GM12878 (cell line): ENCODE data around the gene MAGEB17. TPM values are rescaled to one million over a fixed set of nuclear protein-coding genes. Genes with fewer than 3 reads are reported as not detected.
A peak's percentile ranks its signal among the peaks of the same experiment; 100 is the strongest.

Experiments used
- ATF2 ChIP-seq: IDR thresholded peaks from 2 replicates; pipeline ENCODE4 v1.6.1; 2012; ENCODE audit warnings: low read length, inconsistent platforms
- BMI1 ChIP-seq: fragments of 450-650 bp; IDR thresholded peaks from 2 replicates; pipeline ENCODE4 v1.6.1; 2016; ENCODE audit warnings: mild to moderate bottlenecking, moderate library complexity, borderline replicate concordance
- CEBPZ ChIP-seq: fragments of 150-350 bp; IDR thresholded peaks from 2 replicates; pipeline ENCODE4 v1.6.1; 2016; ENCODE audit warnings: low read depth, low read length
- EGR1 ChIP-seq, 2 experiments: IDR thresholded peaks; 1 replicate in 1 of 2; 2 replicates in 1 of 2; pipeline ENCODE4 v1.6.1; 2011 to 2012; ENCODE audit warnings: low read depth in 2 of 2, low read length in 2 of 2, borderline replicate concordance in 1 of 2, mild to moderate bottlenecking in 1 of 2, moderate library complexity in 1 of 2
- ESRRA ChIP-seq: IDR thresholded peaks from 2 replicates; pipeline ENCODE4 v1.6.1; 2012; ENCODE audit warnings: mild to moderate bottlenecking, low read length, improper control_type of control experiment
- HDAC2 ChIP-seq: fragments of 200-600 bp; sonication (generic); IDR thresholded peaks from 2 replicates; pipeline ENCODE4 v1.6.1; 2017
- IKZF1 ChIP-seq: fragments of 450-650 bp; conservative IDR thresholded peaks from 2 replicates; pipeline ENCODE4 v1.6.1; 2017; ENCODE audit warnings: antibody characterized with exemption, mild to moderate bottlenecking
- IKZF2 ChIP-seq, 2 experiments: fragments of 450-650 bp; IDR thresholded peaks; 2 replicates each; pipeline ENCODE4 v1.6.1; 2017; ENCODE audit warnings: mild to moderate bottlenecking in 2 of 2, moderate library complexity in 2 of 2
- IRF4 ChIP-seq: IDR thresholded peaks from 2 replicates; pipeline ENCODE4 v1.6.1; 2011; ENCODE audit warnings: low read depth, low read length
- KAT2A ChIP-seq: conservative IDR thresholded peaks from 2 replicates; pipeline ENCODE4 v1.6.1; 2011; ENCODE audit warnings: low read depth, low read length; ENCODE audit not compliant: control insufficient read depth
- NFXL1 ChIP-seq: fragments of 450-650 bp; IDR thresholded peaks from 2 replicates; pipeline ENCODE4 v1.6.1; 2017; ENCODE audit warnings: antibody characterized with exemption, mild to moderate bottlenecking, borderline replicate concordance
- NFYB ChIP-seq: IDR thresholded peaks from 2 replicates; pipeline ENCODE4 v1.6.1; 2011; ENCODE audit warnings: low read depth, mild to moderate bottlenecking, low read length, improper control_type of control experiment, moderate library complexity; ENCODE audit not compliant: insufficient read depth
- POU2F2 ChIP-seq: IDR thresholded peaks from 3 replicates; pipeline ENCODE4 v1.6.1; 2011; ENCODE audit warnings: low read depth, mild to moderate bottlenecking, low read length, borderline replicate concordance
- RAD21 ChIP-seq: IDR thresholded peaks from 2 replicates; pipeline ENCODE4 v1.6.1; 2011; ENCODE audit warnings: mild to moderate bottlenecking, low read depth, low read length, moderate library complexity; ENCODE audit not compliant: insufficient read depth
- RAD51 ChIP-seq: fragments of 450-650 bp; IDR thresholded peaks from 2 replicates; pipeline ENCODE4 v1.6.1; 2016; ENCODE audit warnings: moderate library complexity, mild to moderate bottlenecking, inconsistent platforms
- RFX5 ChIP-seq: IDR thresholded peaks from 2 replicates; pipeline ENCODE4 v1.6.1; 2011; ENCODE audit warnings: low read depth, low read length, improper control_type of control experiment
- SMAD5 ChIP-seq: IDR thresholded peaks from 2 replicates; pipeline ENCODE4 v1.6.1; 2016; ENCODE audit warnings: antibody characterized with exemption, low read depth
- SMC3 ChIP-seq: IDR thresholded peaks from 2 replicates; pipeline ENCODE4 v1.6.1; 2011; ENCODE audit warnings: low read length, improper control_type of control experiment, borderline replicate concordance
- SRF ChIP-seq, 2 experiments: IDR thresholded peaks; 2 replicates each; pipeline ENCODE4 v1.6.1; 2011; ENCODE audit warnings: low read depth in 2 of 2, low read length in 2 of 2, mild to moderate bottlenecking in 1 of 2, moderate library complexity in 1 of 2
- TCF7 ChIP-seq: IDR thresholded peaks from 2 replicates; pipeline ENCODE4 v1.6.1; 2014; ENCODE audit warnings: antibody characterized with exemption, borderline replicate concordance
- ZNF207 ChIP-seq: fragments of 450-650 bp; IDR thresholded peaks from 2 replicates; pipeline ENCODE4 v1.6.1; 2014; ENCODE audit warnings: antibody characterized with exemption, mild to moderate bottlenecking, borderline replicate concordance
- ZNF274 ChIP-seq: IDR thresholded peaks from one replicate; pipeline ENCODE4 v1.8.0; 2011; ENCODE audit not compliant: insufficient read length, insufficient read depth
- ZZZ3 ChIP-seq: IDR thresholded peaks from 2 replicates; pipeline ENCODE4 v1.6.1; 2011; ENCODE audit warnings: low read depth; ENCODE audit not compliant: control insufficient read depth, insufficient read length
- polyA plus RNA-seq, 11 experiments: library from polyadenylated mRNA; depleted of rRNA in 4 of 11; unstranded in 6 of 11; stranded (reverse) in 5 of 11; fragments of >200 nt; fragmentation: Nextera tagmentation in 4 of 11; fragmentation: Illumina TruSeq in 1 of 11; extraction: Ambion mirVana in 4 of 11; extraction: Trizol in 1 of 11; gene quantifications; 1 replicate in 1 of 11; 2 replicates in 10 of 11; pipeline versions ENCODE4 v1.2.1 to v1.2.3, GENCODE V29; 2011 to 2016; ENCODE audit warnings: inconsistent platforms in 2 of 11, missing spikeins in 2 of 11, low read depth in 1 of 11
- total RNA-seq, 4 experiments: library from RNA; depleted of rRNA in 3 of 4; stranded (reverse); fragments of >200 nt in 3 of 4; fragmentation: Illumina TruSeq in 1 of 4; extraction: Trizol in 1 of 4; gene quantifications; 2 replicates each; pipeline versions ENCODE4 v1.2.1 to v1.2.3, GENCODE V29; 2013 to 2021
- TF ChIP-seq, protein P1 (sequence below): IDR thresholded peaks from 2 replicates; pipeline ENCODE4 v1.6.1; 2011; ENCODE audit warnings: borderline replicate concordance, low read depth, mild to moderate bottlenecking, moderate library complexity, low read length; ENCODE audit not compliant: insufficient read depth, poor library complexity, severe bottlenecking
- TF ChIP-seq, protein P2 (sequence below): fragments of 150-350 bp; IDR thresholded peaks from 2 replicates; pipeline ENCODE4 v1.6.1; 2014; ENCODE audit warnings: mild to moderate bottlenecking, low read depth, low read length

The MAGEB17 gene
- total and polyA plus RNA-seq, 10 of the 15 experiments (the other 5 are each of a cell fraction or from before 2014, with no cell fraction given) = 0.05 to 0.21 TPM; not detected in 8

DNA sequence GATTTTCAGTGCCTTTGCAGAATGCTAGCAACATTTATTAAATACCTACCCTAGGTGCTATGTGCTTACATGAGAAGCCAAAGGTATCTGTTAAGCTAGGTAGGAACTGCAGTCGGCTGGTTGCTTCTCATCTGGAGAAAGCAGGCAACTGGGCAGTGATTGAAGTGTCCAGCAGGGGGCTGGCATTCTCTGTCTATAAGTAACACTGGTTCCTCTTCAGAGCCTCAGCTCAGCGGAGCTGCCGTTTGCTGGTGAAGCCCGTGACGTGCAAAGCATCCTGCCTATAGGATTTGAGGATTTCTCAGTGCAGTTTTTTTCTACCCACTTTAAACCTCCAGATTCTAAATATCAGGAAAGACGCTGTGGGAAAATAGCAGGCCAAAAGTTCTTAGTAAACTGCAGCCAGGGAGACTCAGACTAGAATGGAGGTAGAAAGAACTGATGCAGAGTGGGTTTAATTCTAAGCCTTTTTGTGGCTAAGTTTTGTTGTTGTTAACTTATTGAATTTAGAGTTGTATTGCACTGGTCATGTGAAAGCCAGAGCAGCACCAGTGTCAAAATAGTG, 44.0 kb upstream of the MAGEB17 start, which contains the start of gene GRPR (continued):
- peak; percentile 73; the same call in 1 of the 2 replicates for TF ChIP-seq NFYB
- TF ChIP-seq ZNF274 = no peak
- TF ChIP-seq, protein P1, sequence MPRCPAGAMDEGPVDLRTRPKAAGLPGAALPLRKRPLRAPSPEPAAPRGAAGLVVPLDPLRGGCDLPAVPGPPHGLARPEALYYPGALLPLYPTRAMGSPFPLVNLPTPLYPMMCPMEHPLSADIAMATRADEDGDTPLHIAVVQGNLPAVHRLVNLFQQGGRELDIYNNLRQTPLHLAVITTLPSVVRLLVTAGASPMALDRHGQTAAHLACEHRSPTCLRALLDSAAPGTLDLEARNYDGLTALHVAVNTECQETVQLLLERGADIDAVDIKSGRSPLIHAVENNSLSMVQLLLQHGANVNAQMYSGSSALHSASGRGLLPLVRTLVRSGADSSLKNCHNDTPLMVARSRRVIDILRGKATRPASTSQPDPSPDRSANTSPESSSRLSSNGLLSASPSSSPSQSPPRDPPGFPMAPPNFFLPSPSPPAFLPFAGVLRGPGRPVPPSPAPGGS = no peak
- TF ChIP-seq NFXL1 = no peak
- no peak for TF ChIP-seq TCF7
- no peak for TF ChIP-seq CEBPZ
- no peak for TF ChIP-seq RAD51
- TF ChIP-seq SMAD5 = no peak
- TF ChIP-seq IKZF1 = no peak
- TF ChIP-seq ATF2 = no peak
- no peak for TF ChIP-seq IKZF2 (IDR thresholded peaks at IDR 0.05)
- no peak for TF ChIP-seq ESRRA
- no peak for TF ChIP-seq IRF4
- no peak for TF ChIP-seq ZZZ3
- no peak for TF ChIP-seq POU2F2
- no peak for TF ChIP-seq BMI1
- no peak for TF ChIP-seq ZNF207
- no peak for TF ChIP-seq KAT2A
- TF ChIP-seq SMC3 = peak; percentile 72
- 0 out of 3 replicates have a peak, but pooled peaks of 1 of the 2 experiments have one; percentile 12 for TF ChIP-seq EGR1 (IDR thresholded peaks at IDR 0.05; ENCODE audit: borderline replicate concordance in 1 of 2, low read depth in 2 of 2, low read length in 2 of 2)
- TF ChIP-seq, protein P2, sequence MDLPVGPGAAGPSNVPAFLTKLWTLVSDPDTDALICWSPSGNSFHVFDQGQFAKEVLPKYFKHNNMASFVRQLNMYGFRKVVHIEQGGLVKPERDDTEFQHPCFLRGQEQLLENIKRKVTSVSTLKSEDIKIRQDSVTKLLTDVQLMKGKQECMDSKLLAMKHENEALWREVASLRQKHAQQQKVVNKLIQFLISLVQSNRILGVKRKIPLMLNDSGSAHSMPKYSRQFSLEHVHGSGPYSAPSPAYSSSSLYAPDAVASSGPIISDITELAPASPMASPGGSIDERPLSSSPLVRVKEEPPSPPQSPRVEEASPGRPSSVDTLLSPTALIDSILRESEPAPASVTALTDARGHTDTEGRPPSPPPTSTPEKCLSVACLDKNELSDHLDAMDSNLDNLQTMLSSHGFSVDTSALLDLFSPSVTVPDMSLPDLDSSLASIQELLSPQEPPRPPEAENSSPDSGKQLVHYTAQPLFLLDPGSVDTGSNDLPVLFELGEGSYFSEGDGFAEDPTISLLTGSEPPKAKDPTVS = no peak
- TF ChIP-seq RFX5 = no peak
- peak; percentile 61 for TF ChIP-seq RAD21
- no peak for TF ChIP-seq SRF (IDR thresholded peaks at IDR 0.05; ENCODE audit: low read depth in 2 of 2, low read length in 2 of 2)
- TF ChIP-seq HDAC2 = no peak
